HepG2 (cell line): ENCODE results near the gene SIVA1. TPM values are rescaled to one million over a fixed set of nuclear protein-coding genes. Genes with fewer than 3 reads are reported as not detected.

ENCODE experiments used
- AGO2 ChIP-seq: fragments of 200-400 bp; formaldehyde crosslinking; optimal IDR thresholded peaks from 2 replicates; pipeline ENCODE3; 2017; ENCODE audit warnings: mild to moderate bottlenecking, low read depth, low read length, moderate library complexity
- CAMTA2 ChIP-seq: sonication (generic); formaldehyde crosslinking; IDR thresholded peaks from 2 replicates; pipeline ENCODE4 v1.4.0; 2020; ENCODE audit warnings: mild to moderate bottlenecking, missing genetic modification reagents, borderline replicate concordance
- DZIP1 ChIP-seq: sonication (generic); formaldehyde crosslinking; IDR thresholded peaks from 2 replicates; pipeline ENCODE4 v1.5.0; 2020; ENCODE audit warnings: mild to moderate bottlenecking, missing genetic modification reagents
- GATA4 ChIP-seq: sonication (generic); IDR thresholded peaks from 2 replicates; pipeline ENCODE4 v1.6.1; 2016; ENCODE audit warnings: antibody characterized with exemption, low read depth, borderline replicate concordance
- MIER2 ChIP-seq: IDR thresholded peaks from 2 replicates; pipeline ENCODE4 v1.6.1; 2016; ENCODE audit warnings: missing biosample characterization, missing genetic modification reagents
- MYC ChIP-seq: sonication (generic); formaldehyde crosslinking; IDR thresholded peaks from 2 replicates; pipeline ENCODE4 v1.9.0; 2021; ENCODE audit warnings: missing genetic modification reagents, borderline replicate concordance
- RBM39 ChIP-seq: fragments of 200-400 bp; formaldehyde crosslinking; IDR thresholded peaks from one replicate; pipeline ENCODE4 v1.6.1; 2018; ENCODE audit warnings: antibody characterized with exemption, mild to moderate bottlenecking, low read depth, low read length; ENCODE audit not compliant: poor library complexity, severe bottlenecking
- SIN3B ChIP-seq: fragments of 150-350 bp; IDR thresholded peaks from 2 replicates; pipeline ENCODE4 v1.6.1; 2014; ENCODE audit warnings: low read length
- SMC3 ChIP-seq: IDR thresholded peaks from 2 replicates; pipeline ENCODE4 v1.6.1; 2011; ENCODE audit warnings: low read length, improper control_type of control experiment
- SP2 ChIP-seq: sonication (generic); formaldehyde crosslinking; IDR thresholded peaks from 2 replicates; pipeline ENCODE4 v1.5.1; 2020; ENCODE audit warnings: mild to moderate bottlenecking, missing genetic modification reagents
- TOPORS ChIP-seq: sonication (generic); formaldehyde crosslinking; IDR thresholded peaks from 2 replicates; pipeline ENCODE4 v1.8.0; 2023; ENCODE audit warnings: mild to moderate bottlenecking, missing genetic modification reagents
- ZNF598 ChIP-seq: sonication (generic); formaldehyde crosslinking; IDR thresholded peaks from 2 replicates; pipeline ENCODE4 v1.5.1; 2020; ENCODE audit warnings: mild to moderate bottlenecking, missing genetic modification reagents, borderline replicate concordance
- ZNF788 ChIP-seq: sonication (generic); formaldehyde crosslinking; IDR thresholded peaks from 2 replicates; pipeline ENCODE4 v1.5.0; 2020; ENCODE audit warnings: mild to moderate bottlenecking, missing genetic modification reagents, borderline replicate concordance
- ZNF792 ChIP-seq: IDR thresholded peaks from 2 replicates; pipeline ENCODE4 v1.6.1; 2016
- ZNF850 ChIP-seq: sonication (generic); formaldehyde crosslinking; conservative IDR thresholded peaks from 2 replicates; pipeline ENCODE4 v1.9.0; 2021; ENCODE audit warnings: mild to moderate bottlenecking, missing genetic modification reagents
- polyA plus RNA-seq, 8 experiments: library from polyadenylated mRNA; depleted of rRNA in 3 of 8; stranded (reverse) in 7 of 8; unstranded in 1 of 8; fragments of >200 nt; fragmentation: Illumina TruSeq in 4 of 8; extraction: Trizol in 4 of 8; gene quantifications; 2 replicates each; pipeline versions ENCODE4 v1.2.1 to v1.2.3, GENCODE V29; 2011 to 2016; ENCODE audit warnings: low read depth in 4 of 8, missing spikeins in 1 of 8, mixed read lengths in 1 of 8; ENCODE audit not compliant: insufficient read depth in 1 of 8
- total RNA-seq, 5 experiments: library from RNA; depleted of rRNA; stranded (reverse); fragments of >200 nt; fragmentation: Illumina TruSeq; extraction: Trizol; gene quantifications; 2 replicates each; pipeline ENCODE4 v1.2.3, GENCODE V29; 2016; ENCODE audit warnings: low read depth in 1 of 5
- TF ChIP-seq, protein P1 (sequence below), 2 experiments: fragments of 450-650 bp in 1 of 2; sonication (generic) in 1 of 2; formaldehyde crosslinking; IDR thresholded peaks; 2 replicates each; pipeline versions ENCODE4 v1.5.0 to v1.8.0; 2020 to 2022; ENCODE audit warnings: mild to moderate bottlenecking in 1 of 2, missing genetic modification reagents in 1 of 2

The SIVA1 gene
- total and polyA plus RNA-seq, 2 of the 13 experiments (the other 11 are each of a cell fraction or from before 2014, with no cell fraction given): 123 to 186 TPM

DNA sequence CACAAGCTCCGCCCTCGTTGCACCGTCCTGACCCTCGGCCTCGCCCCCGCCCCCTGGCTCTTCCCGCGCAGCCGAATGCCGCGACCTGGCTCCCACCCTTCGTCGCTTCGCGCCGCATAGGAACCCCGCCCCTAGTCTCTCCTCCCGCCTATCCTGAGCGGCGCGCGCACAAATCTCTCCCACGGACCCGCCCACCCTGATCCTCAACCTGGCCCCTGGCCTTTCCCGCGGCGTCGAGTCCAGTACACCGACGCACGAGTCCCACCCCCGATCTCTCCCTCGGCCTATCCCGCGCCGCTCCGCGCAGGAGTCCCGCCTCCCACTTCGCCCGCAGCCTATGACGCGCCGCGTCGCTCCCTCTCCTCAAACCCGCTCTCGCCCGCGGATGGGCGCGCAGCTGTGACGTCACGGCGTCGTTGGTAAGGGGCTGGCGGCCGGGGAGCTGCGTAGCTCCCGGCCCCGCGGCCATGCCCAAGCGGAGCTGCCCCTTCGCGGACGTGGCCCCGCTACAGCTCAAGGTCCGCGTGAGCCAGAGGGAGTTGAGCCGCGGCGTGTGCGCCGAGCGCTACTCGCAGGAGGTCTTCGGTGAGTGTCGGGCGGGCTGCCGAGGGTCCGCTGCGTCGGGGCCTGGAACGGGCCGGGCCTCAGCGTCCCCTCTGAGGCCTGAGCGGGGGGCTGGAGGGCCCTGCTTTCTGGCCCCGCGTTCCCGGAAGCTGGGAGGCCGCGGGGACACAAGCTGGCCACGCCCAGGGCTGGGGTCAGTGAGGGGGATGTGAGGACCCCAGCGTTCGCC lies at the start of gene SIVA1 (continued):
- TF ChIP-seq ZNF598 (CRISPR knock-in tag): peak; percentile 60; the same call in 1 of the 2 replicates
- TF ChIP-seq TOPORS (CRISPR knock-in tag): no peak
- peak; percentile 99 for TF ChIP-seq AGO2
- no peak for TF ChIP-seq SMC3
- TF ChIP-seq SP2 (CRISPR knock-in tag): peak; percentile 96
- no peak; the same call in 1 of the 2 replicates for TF ChIP-seq ZNF850
- no peak for TF ChIP-seq MIER2 (CRISPR knock-in tag)
- TF ChIP-seq, protein P1, sequence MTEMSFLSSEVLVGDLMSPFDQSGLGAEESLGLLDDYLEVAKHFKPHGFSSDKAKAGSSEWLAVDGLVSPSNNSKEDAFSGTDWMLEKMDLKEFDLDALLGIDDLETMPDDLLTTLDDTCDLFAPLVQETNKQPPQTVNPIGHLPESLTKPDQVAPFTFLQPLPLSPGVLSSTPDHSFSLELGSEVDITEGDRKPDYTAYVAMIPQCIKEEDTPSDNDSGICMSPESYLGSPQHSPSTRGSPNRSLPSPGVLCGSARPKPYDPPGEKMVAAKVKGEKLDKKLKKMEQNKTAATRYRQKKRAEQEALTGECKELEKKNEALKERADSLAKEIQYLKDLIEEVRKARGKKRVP (CRISPR knock-in tag; IDR thresholded peaks at IDR 0.05): peak in 1 of 2 experiments; percentile 67; a peak in 1 of 4 replicates
- TF ChIP-seq MYC (CRISPR knock-in tag): peak; percentile 74
- no peak; the same call in 1 of the 2 replicates for TF ChIP-seq DZIP1 (CRISPR knock-in tag)
- TF ChIP-seq SIN3B: no peak
- TF ChIP-seq GATA4: peak; percentile 36; the same call in 1 of the 2 replicates
- TF ChIP-seq ZNF788 (CRISPR knock-in tag): 0 out of 2 replicates have a peak, but pooled peaks have one; percentile 41
- TF ChIP-seq RBM39: peak; percentile 87
- no peak for TF ChIP-seq CAMTA2 (CRISPR knock-in tag)
- TF ChIP-seq ZNF792: peak; percentile 11; the same call in 1 of the 2 replicates
